ENCODE data around the gene CYREN. TPM values are rescaled to one million over a fixed set of nuclear protein-coding genes. Genes with fewer than 3 reads are reported as not detected.

CYREN gene
- total and polyA plus RNA-seq, 8 donors = 13.9 to 29.0 (median 23.8) TPM

- Histone ChIP-seq H3K4me1 (peaks cover 0 to 16% (median 12%) of the 10 kb centered on the region in 3 donors), H3K9me3 (no peaks in the 10 kb centered on the region), H3K27me3 (no peaks in the 10 kb centered on the region), H3K36me3 (peaks cover 7 to 59% (median 19%) of the 10 kb centered on the region in 3 donors), H3K27ac (peak overlapping the region; percentile 46 to 67 (median 63)), H3K4me3 (no peak overlapping the region)
- TF ChIP-seq, protein P1, sequence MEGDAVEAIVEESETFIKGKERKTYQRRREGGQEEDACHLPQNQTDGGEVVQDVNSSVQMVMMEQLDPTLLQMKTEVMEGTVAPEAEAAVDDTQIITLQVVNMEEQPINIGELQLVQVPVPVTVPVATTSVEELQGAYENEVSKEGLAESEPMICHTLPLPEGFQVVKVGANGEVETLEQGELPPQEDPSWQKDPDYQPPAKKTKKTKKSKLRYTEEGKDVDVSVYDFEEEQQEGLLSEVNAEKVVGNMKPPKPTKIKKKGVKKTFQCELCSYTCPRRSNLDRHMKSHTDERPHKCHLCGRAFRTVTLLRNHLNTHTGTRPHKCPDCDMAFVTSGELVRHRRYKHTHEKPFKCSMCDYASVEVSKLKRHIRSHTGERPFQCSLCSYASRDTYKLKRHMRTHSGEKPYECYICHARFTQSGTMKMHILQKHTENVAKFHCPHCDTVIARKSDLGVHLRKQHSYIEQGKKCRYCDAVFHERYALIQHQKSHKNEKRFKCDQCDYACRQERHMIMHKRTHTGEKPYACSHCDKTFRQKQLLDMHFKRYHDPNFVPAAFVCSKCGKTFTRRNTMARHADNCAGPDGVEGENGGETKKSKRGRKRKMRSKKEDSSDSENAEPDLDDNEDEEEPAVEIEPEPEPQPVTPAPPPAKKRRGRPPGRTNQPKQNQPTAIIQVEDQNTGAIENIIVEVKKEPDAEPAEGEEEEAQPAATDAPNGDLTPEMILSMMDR (IDR thresholded peaks at IDR 0.05) = no peak
- intact Hi-C loops (cut with DNase I) = no loop called here
- ATAC-seq (peak; percentile 74 to 89 (median 87)), FAIRE-seq (no peak), DNase-seq (peak in 4 of 6 donors; percentile 66 to 82 (median 75))
- 31 to 39% methylated on average over 6 of the region's 6 CpGs for WGBS, 2 donors
Measured at GRCh38 chr7:135189221-135189662, 18.7 kb upstream of the CYREN start.

GRCh38 chr7:135188298-135188984 lies 17.9 kb upstream of the CYREN start:
- ATAC-seq (peak; percentile 1 to 26 (median 6)), FAIRE-seq (no peak), DNase-seq (peak in 2 of 6 donors; percentile 52 to 53)
- TF ChIP-seq, protein P1 (IDR thresholded peaks at IDR 0.05) = no peak
- no peak overlapping the region for H3K4me3 ChIP-seq
- H3K9me3 ChIP-seq = no peaks in the 10 kb centered on the region
- intact Hi-C loops (cut with DNase I) = no loop called here
- H3K4me1 ChIP-seq = peaks cover 0 to 16% (median 8%) of the 10 kb centered on the region in 3 donors
- H3K27ac ChIP-seq = peak overlapping the region in 2 of 4 donors; percentile 46 to 67
- H3K27me3 ChIP-seq = no peaks in the 10 kb centered on the region
- peaks cover 7 to 67% (median 19%) of the 10 kb centered on the region in 3 donors for H3K36me3 ChIP-seq
- WGBS, 2 donors = 67 to 69% methylated on average over 12 of the region's 12 CpGs

- TF ChIP-seq, protein P1 (IDR thresholded peaks at IDR 0.05) = no peak
- Histone ChIP-seq H3K36me3 (peaks cover 7 to 68% (median 28%) of the 10 kb centered on the region in 3 donors), H3K4me3 (no peak overlapping the region), H3K4me1 (peaks cover 0 to 16% (median 8%) of the 10 kb centered on the region in 3 donors), H3K27me3 (no peaks in the 10 kb centered on the region), H3K27ac (no peak overlapping the region), H3K9me3 (no peaks in the 10 kb centered on the region)
- ATAC-seq (no peak), DNase-seq (no peak), FAIRE-seq (no peak)
- WGBS, 2 donors = 86 to 90% methylated on average over 12 of the region's 12 CpGs
- intact Hi-C loops (cut with DNase I) = no loop called here
Measured at GRCh38 chr7:135186841-135187253, 16.3 kb upstream of the CYREN start.

DNA sequence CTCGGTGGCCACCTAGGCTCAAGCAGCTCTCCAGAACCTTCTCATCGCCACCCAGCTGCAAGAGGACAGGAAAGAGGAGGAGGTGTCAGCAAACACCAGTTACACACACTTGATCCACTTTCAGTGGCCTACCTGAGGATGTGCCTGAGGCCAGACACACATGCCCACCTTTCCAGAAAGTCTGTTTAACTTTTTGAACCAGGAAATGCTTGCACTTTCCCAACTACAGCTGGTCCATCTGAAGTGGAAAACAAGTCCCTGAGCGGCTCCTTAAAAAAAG lies 15.7 kb upstream of the CYREN start:
- Histone ChIP-seq H3K27me3 (no peaks in the 10 kb centered on the region), H3K4me3 (no peak overlapping the region), H3K9me3 (no peaks in the 10 kb centered on the region), H3K36me3 (peaks cover 7 to 68% (median 28%) of the 10 kb centered on the region in 3 donors), H3K4me1 (peaks cover 0 to 16% (median 8%) of the 10 kb centered on the region in 3 donors), H3K27ac (no peak overlapping the region)
- no peak for DNase-seq
- intact Hi-C loops (cut with DNase I) = no loop called here
- TF ChIP-seq, protein P1 (IDR thresholded peaks at IDR 0.05) = no peak
- ATAC-seq = no peak
- 98 to 100% methylated on average over 3 of the region's 3 CpGs for WGBS, 2 donors
- no peak for FAIRE-seq
